Measurements from ENCODE around the gene SYTL3.
A peak's percentile ranks its signal among the peaks of the same experiment; 100 is the strongest.

The SYTL3 gene

DNA sequence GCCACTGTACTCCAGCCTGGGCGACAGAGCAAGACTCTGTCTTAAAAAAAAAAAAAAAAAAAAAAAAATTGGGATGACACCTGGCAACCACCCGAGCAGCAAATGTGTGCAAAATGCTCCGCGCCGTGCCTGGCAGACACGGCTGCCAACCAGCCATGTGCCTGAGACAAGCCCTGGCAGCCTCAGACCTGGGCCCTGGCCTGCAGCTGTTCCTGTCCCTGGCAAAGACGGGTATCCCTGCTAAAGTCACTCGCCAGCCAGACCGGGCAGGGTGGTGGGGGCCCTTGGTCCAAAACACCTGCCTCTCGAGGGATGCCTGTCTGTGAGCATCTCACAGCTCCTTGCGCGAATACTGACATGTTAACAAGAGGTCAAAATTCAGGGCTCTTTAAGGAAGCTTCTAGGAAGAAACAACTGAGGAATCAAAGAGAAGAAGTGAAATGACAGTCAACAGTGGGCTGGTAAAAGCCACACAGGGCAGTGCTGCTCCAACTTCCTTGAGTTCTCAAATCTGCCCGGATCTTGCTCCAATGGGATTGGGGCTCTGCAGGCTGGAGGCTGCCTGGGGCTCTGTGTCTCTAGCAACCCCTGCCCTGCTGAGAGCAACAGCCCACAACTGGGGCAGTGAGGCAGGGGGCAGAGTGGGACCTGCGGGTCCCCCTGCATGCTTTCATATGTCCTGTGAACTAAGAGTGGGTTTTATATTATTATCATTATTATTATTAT, 53.4 kb downstream of the SYTL3 start:
- DNase-seq, result no peak

DNA sequence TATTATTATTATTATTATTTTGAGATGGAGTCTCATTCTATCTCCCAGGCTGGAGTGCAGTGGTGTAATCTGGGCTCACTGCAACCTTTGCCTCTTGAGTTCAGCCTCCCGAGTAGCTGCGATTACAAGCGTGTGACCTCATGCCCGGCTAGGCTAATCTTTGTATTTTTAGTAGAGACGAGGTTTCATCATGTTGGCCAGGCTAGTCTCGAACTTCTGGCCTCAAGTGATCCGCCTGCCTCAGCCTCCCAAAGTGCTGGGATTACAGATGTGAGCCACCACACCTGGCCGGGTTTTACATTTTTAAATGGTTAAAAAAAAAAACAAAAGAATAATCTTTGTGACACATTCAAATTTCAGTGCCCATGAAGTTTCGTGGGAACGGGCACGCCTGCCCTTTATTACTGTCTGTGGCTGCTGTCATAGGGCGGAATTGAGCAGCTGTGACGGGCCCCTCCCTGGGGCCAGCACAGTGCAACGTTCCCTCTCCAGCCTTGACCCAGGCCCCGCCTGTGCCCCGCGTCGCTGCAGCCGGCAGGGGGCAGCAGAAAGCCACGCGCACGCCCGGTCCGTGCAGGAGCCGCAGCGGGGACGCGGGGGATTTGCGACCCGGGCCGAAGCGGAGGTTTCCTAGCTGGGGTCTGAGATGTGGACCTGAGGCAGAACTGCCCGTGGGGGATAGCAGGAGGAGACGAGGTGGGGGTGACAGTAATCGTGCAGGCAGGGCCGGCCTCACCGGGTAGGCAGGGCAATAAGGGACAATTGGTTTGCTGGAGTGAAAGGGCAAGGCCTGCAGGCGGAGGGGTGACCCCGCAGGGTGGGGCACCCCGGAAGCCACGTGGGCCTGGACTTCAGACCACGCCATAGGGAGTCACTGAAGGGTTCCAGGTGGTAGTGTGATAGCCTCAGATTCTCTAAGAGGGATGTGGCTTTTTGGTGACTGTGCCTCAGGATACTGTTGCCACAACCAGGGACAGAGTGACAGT, 54.3 kb downstream of the SYTL3 start:
- peak; percentile 77 for DNase-seq

DNA sequence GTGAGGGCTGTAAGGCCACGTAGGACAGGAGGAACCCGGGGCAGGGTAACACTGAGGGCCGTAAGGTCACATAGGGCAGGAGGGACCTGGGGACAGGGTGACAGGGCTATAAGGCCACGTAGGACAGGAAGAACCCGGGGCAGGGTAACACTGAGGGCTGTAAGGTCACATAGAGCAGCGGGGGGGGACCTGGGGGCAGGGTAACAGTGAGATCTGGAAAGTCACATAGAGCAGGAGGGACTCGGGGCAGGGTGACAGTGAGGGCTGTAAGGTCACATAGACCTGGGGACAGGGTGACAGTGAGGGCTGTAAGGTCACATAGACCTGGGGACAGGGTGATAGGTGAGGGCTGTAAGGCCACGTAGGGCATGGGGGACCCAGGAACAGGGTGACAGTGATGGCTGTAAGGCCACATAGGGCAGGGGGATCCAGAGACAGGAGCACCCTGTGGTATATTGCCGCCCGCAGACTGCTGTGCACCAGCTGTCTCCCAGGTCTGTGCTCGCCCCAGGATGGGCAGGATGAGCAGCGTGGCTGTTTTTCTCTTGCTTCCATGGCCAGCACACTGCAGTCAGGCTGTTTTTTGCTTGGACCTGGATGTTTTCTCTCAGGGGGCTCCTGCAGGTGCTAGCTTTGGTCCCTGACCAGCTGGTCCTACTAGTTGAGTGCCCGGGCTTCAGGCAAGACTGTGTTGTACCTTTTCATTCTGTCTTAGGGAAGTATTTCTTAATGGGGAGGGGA, 55.7 kb downstream of the SYTL3 start:
- DNase-seq, result no peak

DNA sequence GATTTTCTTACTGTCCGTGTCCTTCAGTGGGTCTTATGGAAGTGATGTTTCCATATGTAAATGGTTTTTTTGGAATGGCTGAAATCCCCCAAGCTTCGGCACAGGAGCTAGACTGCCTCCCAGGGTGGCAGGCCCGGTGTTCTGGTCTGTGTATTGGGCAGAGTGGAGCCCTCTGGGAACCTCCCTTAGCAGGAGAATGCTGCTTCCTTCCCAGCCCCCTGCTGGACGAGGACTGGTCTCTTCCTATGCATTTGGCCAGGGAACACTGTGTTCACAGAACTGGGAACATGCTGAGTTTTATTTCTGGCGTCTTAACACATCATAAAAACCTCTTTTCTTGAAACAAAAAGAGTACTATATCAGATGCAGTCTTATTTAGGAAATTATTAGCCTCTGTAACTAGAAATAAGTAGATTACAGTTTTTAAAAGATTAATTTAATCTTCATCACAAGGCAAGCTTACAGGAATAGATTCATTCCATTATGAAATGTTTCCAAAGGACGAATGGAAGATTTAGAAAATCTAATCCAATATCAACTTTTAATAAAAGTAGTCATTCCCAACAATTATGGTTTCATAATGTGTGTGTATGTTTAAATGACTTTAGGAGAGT, 56.6 kb downstream of the SYTL3 start:
- DNase-seq, result no peak

DNA sequence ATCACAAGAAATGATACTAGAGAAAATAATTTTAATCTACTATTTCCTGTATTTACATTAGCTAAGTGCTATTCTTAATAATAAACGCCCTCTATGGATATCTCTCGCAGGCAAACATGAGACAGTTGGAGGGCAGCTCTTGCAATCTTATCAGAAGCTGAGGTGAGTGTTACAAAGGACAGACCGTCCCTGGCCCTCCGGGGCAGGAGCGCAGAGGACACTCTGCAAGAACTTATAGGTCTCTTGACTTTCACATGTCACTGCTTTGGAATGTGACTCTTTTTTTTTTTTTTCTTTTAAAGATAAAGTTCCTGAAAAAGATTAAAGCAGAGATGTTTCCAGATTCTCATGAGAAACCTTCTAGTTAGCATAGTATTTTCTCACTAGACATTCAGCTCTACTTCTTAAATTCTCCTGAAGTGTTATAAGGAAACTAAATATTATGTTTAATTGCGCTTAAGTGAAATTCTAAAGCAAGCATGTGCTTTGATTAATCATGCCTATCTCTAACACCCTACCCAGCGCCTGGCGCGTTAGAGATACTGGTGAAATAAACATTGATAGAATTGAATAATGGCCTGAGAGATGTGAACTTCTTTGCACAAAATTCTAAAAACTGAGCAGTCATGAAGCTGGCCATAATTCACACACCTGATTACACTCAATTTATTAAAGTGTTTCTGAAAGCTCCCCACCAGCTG, 57.4 kb downstream of the SYTL3 start:
- no peak for DNase-seq

DNA sequence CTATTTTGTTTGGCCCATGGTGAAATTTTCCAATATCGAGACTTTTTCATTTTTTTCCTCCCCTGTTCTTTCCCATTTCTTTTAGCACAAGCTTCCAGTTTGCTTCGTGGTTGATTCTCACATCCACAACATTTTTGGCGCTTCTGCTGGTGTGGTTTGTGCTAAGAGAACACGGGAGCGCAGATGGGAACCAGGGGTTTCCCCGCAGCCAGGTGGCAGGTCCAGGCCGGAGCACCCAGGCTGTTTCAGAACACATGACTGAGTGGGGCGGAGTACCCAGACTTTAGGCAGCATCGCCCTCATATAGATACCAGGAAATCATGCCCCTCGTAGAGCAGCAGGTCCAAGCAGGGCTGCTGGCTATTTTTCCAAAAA, 58.0 kb downstream of the SYTL3 start:
- no peak for DNase-seq

DNA sequence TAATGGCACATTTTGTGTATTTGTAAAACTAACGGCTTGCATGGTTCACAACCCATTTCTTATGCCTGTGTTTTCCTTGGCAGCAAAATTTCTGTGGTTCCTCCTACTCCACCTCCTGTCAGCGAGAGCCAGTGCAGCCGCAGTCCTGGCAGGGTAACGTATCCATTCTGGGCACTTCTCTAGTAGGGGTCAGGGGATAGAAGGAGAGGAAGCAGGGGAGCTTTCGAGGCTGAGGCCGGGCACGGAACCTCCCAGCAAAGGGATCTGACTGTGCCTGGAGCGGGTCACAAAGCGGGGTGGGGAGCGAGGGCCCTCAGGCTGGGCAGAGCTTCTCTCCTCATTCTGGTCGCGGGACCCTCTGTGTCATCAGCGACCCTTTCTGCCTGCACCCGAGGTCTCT, 58.4 kb downstream of the SYTL3 start:
- no peak for DNase-seq

DNA sequence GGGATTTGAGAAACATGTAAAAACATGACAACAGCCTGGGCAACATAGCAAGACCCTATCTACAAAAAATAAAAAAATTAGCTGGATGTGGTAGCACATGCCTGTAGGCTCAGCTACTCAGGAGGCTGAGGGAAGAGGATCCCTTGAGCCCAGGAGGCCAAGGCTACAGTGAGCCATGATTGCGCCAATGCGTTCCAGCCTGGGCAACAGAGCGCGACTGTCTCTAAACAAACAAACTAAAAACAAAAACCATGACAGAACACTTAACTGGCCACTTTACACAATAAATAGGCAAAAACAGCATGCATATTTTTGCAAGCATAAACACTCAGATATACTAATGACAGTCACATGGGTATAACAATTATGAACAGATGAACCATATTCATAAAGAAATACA, 60.0 kb downstream of the SYTL3 start:
- DNase-seq, result no peak

DNA sequence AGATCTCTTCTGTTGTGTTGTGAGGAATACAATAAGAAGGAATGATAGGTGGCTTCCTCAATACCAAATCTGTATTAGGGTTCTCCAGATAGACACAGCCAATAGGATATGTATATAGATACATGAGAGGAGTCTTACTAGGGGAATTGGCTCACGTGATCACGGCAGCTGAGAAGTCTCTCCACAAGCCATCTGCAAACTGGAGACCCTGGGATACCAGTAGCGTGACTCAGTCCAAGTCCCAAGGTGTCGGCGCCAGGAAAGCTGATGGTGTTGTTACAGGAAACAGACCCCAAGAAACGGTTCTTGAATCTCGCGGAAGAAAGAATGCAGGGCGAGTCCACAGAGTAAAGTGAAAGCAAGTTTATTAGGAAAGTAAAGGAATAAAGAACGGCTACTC, 61.4 kb downstream of the SYTL3 start:
- DNase-seq, result no peak

DNA sequence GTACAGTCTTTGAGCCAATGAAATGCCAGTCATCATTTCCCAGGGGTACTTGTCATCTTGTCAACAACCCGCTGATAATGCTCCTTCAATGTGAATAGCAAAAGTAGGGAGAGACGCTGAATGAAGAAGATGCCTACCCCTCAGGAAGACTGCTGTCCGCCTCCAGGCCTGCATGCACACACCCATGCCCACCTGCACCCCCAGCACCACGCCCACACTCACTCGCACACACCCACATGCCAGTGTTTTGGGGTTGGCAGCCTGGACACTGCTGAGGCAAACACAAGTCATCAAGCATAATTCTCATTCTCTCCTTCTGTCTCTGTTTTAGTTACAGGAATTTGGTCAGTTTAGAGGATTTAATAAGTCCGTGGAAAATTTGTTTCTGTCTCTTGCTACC, 63.6 kb downstream of the SYTL3 start:
- no peak for DNase-seq

DNA sequence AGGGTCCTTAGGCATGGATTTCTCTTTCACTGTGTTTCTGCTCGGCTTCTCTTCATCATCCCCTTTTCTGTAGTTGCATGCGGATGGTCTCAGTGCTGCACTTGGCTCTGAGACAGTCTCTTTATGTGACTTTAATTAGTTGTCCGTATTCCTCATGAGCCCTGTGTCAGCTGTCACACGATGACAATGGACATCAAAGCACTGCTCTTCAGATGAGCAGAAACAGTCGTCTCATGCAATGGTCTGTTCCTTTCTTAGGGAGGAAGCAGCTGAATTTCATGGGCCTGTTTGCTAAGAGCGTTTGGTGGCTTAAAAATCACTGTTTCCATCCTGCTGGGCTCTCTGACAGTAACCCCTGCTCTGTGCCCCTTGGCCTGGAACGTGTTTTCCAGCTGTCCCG, 64.9 kb downstream of the SYTL3 start:
- DNase-seq, result no peak

DNA sequence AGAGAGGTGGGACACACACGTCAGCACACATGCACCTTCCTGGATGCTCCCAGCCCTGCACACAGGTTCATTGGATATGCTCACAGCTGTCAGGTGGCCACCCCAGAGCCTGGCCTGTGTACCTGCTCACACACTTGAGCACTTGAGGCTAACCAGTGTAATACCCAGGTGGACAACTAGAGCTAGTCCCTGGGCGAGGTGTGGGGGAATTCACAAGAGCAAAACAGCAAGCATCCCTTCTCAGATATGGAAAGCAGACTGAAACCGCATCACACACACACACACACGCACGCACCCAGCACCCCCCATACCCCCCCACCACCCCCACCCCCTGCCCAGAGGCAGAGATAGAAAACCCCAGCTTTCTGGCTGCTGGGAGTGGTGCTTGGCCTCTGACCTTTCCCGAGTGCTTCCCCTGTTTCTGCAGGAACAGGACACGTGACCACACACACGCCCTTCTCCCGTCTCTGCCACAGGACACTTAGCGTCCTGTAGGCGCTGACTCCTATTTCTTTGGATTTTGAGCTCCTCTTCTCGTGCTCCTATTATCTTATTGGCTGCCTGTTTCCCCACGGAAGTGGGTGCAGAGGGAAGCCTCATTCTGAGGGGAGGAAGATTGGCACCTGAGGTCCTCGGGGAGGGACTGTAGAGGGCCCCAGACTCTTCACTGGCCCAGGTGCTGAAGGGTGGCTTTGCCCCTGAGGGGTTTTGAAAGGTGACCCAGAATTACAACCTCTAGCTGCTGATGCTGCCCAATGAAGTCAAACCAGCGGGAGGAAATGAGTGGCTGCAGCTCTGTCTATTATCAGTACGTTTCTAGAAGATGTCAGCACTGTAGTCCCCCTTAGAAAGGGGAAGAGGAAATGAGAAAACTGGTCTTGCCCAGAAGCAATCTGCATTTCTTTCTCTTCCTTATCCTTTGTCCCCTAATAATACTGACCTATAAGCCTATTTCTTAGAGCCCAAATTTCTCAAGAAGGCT, 65.8 kb downstream of the SYTL3 start:
- no peak for DNase-seq

DNA sequence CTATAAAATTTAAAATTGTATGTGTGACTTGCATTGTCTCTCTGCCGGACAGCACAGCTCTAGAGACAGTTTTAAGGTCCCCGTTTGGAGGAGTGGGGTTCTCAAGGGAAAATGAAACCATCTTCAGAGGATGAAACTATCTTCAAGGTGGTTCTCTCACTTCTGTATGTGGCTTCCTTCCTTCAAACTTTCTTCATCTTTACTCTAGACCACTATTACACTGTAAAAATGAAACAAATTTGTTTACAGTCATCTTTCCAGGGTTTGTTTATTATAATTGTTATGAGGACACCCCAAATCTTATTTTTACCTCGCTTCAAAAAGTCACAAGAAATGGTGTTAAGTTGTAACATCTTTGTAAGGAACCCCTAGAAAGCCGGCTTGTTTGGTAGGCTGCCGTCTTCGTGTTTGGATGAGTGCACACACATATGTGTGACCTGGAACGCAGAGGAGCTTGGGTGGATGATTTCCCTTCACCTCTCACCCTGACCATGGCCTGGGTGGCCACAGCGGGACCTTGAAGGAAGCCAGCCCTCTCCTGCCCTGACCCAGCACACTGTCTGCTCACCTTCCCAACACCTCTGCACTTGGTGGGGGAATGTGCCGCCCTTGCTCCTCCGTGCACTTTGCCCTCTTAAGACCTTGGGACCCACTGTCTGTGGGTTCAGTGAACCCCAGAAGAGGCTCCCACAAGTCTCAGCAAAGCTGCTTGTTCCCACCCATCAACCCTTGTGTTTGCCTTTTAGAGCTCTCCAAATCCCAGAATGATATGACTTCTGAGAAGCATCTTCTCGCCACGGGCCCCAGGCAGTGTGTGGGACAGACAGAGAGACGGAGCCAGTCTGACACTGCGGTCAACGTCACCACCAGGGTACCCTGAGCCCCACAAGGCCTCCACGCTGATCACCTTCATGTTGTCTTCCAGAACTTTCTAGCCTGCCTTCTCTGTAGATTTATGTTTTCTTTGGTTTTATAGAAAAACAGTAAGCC, 67.8 kb downstream of the SYTL3 start:
- no peak for DNase-seq

DNA sequence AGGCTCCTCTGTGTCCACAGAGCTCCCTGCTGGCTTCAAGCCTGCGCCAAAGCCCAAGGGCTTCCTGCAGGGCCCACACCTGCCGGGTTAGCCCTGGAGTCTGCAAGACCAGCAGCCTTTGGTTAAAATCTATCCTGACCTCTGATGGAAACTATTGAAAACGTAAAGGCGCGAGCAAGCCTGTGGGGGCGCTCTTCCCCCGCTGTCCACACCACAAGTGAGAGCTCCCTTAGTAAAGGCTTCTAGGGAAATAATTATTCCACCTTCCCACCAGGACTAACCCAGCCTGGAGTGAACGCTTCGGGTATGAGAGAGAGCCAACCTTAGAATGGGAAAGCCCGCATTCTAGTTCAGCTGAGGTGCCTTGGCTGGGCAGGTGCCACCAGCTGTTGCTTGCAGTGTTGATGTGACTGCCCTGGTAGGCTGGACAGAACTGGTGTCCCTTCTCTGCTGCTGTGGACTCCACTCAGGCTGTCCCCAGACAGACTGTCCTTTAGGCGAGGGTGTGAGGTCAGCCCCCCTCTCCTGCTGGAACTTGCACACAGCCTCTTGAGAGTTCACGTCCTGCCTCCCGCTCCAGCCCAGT, 68.7 kb downstream of the SYTL3 start:
- no peak for DNase-seq

DNA sequence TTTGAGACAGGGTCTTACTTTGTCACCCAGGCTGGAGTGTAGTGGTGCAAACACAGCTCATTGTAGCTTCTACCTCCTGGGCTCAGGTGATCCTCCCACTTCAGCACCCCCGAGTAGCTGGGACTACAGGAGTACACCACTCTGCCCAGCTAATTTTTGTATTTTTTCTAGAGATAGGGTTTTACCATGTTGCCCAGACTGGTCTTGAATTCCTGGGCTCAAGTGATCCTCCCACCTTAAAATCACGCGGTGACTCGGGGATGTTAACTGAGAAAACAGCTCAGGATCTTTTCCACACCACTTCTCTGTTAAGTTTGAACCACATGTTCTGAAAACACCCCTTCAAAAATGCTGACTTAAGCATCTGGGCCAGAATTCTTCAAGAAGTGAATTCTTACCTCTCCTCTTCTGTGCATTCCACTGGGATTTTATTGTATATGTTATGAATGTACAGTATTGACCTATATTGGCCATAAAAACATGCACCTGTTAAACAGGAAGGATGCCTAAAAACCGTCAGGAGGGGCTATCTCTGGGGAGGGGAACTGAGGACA, 72.4 kb downstream of the SYTL3 start:
- no peak for DNase-seq

DNA sequence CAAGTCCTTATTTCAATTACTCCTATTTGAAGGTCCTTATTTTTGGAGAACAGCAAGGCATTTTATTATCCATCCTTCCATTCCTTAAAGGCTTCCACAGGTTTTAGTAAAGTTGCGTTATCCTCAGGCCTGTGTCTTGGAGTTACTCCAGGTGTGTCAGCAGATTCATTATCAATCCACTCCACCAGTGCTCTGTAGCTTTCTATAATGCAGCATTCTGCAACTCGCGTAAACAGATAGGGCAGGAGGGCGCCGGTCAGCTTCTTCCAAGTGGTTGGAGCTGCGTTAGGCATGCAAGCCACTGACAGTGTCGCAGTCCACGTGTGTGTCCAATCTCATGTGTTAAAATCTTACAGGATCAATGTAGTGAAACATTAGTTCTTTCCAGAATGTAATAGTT, 75.8 kb downstream of the SYTL3 start:
- DNase-seq, result no peak

DNA sequence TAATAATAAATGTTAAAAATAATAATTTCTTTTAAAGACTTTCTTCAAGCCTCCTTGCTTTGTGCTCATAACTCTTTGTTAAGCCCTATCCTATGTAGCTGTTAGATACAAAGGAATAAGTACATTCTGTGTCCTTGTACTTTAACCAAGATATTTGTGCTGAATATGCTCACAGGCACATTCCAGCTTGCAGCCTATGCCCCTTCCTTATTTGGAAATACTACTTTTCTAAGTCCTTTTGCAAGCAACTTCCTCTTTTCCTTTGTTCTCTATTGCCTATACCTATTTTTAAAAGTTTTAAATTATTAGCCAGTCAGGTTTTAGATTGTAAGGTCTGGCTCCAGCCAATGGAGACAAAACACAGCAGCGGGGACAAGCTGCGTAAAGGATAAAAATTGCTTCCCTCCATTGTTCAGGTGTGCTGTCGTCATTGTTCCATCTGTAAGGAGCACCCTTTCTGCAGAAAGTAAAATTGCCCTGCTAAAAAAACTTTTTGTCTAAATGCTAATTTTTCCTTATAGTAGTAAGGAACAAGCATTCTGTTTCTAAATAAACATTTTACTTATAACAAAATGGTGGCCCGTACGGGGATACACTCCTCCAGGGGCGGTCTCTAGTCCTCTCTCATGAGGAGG, 80.2 kb downstream of the SYTL3 start:
- DNase-seq, result no peak

DNA sequence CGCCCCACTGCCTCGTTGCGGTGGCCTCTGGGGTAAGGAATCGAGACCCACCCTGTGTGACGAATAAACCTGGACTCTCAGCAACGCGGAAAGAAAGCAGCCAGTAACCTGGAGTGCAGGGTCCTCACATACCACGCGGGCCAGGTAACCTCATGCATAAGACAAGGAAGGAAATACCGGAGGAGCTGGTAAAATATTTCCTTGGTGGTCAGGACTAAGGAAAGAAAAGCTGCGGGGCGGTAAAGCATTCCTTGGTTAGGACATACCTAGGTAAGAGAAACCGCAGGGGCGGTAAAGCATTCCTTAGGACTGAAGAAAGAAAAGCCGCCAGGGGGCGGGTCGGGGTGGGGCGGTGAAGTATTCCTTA, 80.7 kb downstream of the SYTL3 start:
- no peak for DNase-seq

DNA sequence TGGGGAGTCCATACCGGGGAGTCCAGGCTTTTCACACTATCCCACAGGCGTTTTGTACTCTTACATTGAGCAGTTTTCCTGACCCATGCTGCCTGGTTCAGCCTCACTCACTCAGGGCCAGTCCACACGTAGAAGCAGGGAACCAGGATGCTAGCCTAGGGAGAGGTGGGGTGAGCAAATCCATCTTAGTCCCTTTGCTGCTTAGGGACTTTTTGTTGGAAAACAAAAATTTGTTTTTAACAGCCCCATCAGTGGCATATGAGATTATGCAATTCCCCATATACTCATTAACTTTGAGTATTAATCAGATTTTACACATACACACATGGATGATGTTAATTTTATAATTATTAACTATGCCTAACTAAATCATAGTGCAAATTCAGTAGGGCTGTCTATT, 85.2 kb downstream of the SYTL3 start:
- no peak for DNase-seq
